HCT116 (cell line): Measurements from ENCODE around the gene UBAC2. TPM values are rescaled to one million over a fixed set of nuclear protein-coding genes. Genes with fewer than 3 reads are reported as not detected.

Source experiments
- ATAC-seq: fragments of 200-7000 bp; cut with Tn5 transposase; 2 replicates; pipeline ENCODE4 v1.9.1; 2020; ENCODE audit warnings: mild to moderate bottlenecking, moderate library complexity
- BruUV-seq: library from RNA; stranded (reverse); fragments of 400-500 nt; replicated peaks from 2 replicates; lab custom pipeline; 2021; lab: Mats Ljungman, UMichigan
- CTCF ChIA-PET: fragments of 300-600 bp; sonication (Branson Sonifier 250); formaldehyde crosslinking; loops from one replicate; lab custom pipeline; 2021; ENCODE audit warnings: antibody characterized with exemption; lab: Charles Lee
- POLR2A ChIA-PET: fragments of 300-600, 350-600 bp; sonication (Branson Sonifier 250); formaldehyde crosslinking; loops from one replicate; lab custom pipeline; 2021; ENCODE audit warnings: antibody characterized with exemption; lab: Charles Lee
- RAD21 ChIA-PET, 2 experiments: fragments of 300-600 bp; sonication (Branson Sonifier 250); formaldehyde crosslinking; loops; one replicate each; lab custom pipeline; 2023; ENCODE audit warnings: low total read pairs in 2 of 2; ENCODE audit not compliant: uncharacterized antibody in 2 of 2, unreplicated experiment in 2 of 2, low non-redundant PET in 1 of 2; lab: Charles Lee
- DNase-seq: peaks from one replicate; pipeline ENCODE4 v3.0.0-alpha.2; 2010; ENCODE audit warnings: low read depth, low spot score
- H2AFZ ChIP-seq: fragments of 200-600 bp; shearing (Covaris generic), sonication (generic); 2 replicates; pipeline ENCODE4 v1.6.1; 2017; ENCODE audit warnings: low read depth, mixed run types, mixed read lengths, antibody characterized with exemption, low read length; ENCODE audit not compliant: poor library complexity, severe bottlenecking
- H3K27ac ChIP-seq: 2 replicates; pipeline ENCODE4 v1.5.1; 2012; ENCODE audit warnings: low read depth, low read length
- H3K27me3 ChIP-seq: fragments of 200-600 bp; sonication (generic); 2 replicates; pipeline ENCODE4 v1.6.1; 2016; ENCODE audit warnings: mixed run types, low read length, mixed read lengths; ENCODE audit not compliant: insufficient read depth
- H3K36me3 ChIP-seq, 2 experiments: fragments of 200-500 bp in 1 of 2; fragments of 200-600 bp in 1 of 2; sonication (Bioruptor generic) in 1 of 2; sonication (generic) in 1 of 2; 2 replicates each; pipeline versions ENCODE4 v1.5.1 to v1.6.1; 2014 to 2016; ENCODE audit warnings: low read length in 2 of 2, inconsistent platforms in 1 of 2, mixed read lengths in 1 of 2, mixed run types in 1 of 2; ENCODE audit not compliant: insufficient read depth in 2 of 2, control insufficient read depth in 1 of 2
- H3K4me1 ChIP-seq, 2 experiments: fragments of 200-600 bp in 1 of 2; sonication (generic) in 1 of 2; 2 replicates each; pipeline versions ENCODE4 v1.5.1 to v1.6.1; 2012 to 2017; ENCODE audit warnings: low read length in 2 of 2, inconsistent platforms in 1 of 2, mild to moderate bottlenecking in 1 of 2, mixed read lengths in 1 of 2, mixed run types in 1 of 2, moderate library complexity in 1 of 2; ENCODE audit not compliant: insufficient read depth in 2 of 2, control insufficient read depth in 1 of 2
- H3K4me2 ChIP-seq: fragments of 200-600 bp; sonication (generic); 2 replicates; pipeline ENCODE4 v1.6.1; 2017; ENCODE audit warnings: mixed run types, low read length, mixed read lengths
- H3K4me3 ChIP-seq, 2 experiments: fragments of 200-600 bp in 1 of 2; sonication (generic) in 1 of 2; replicated peaks in 1 of 2; 2 replicates each; pipeline ENCODE4 v1.5.1; 2011 to 2016; ENCODE audit warnings: low read length in 2 of 2, control low read depth in 1 of 2, low read depth in 1 of 2, mild to moderate bottlenecking in 1 of 2, mixed read lengths in 1 of 2, mixed run types in 1 of 2
- H3K79me2 ChIP-seq: fragments of 200-600 bp; sonication (generic); 2 replicates; pipeline ENCODE4 v1.6.1; 2017; ENCODE audit warnings: mild to moderate bottlenecking, mixed run types, low read length, moderate library complexity, mixed read lengths; ENCODE audit not compliant: insufficient read depth
- H3K9ac ChIP-seq: fragments of 200-600 bp; sonication (generic); 2 replicates; pipeline ENCODE4 v1.6.1; 2016; ENCODE audit warnings: low read length, mixed read lengths
- H3K9me2 ChIP-seq: fragments of 200-600 bp; sonication (generic), shearing (Covaris generic); 2 replicates; pipeline ENCODE4 v1.6.1; 2017; ENCODE audit warnings: mixed run types, mild to moderate bottlenecking, moderate library complexity; ENCODE audit not compliant: insufficient read depth
- H3K9me3 ChIP-seq, 2 experiments: fragments of 200-500 bp in 1 of 2; fragments of 200-600 bp in 1 of 2; sonication (Bioruptor generic) in 1 of 2; sonication (generic) in 1 of 2; 2 replicates each; pipeline ENCODE4 v1.6.1; 2014 to 2017; ENCODE audit warnings: low read length in 2 of 2, mixed read lengths in 2 of 2, inconsistent platforms in 1 of 2, low read depth in 1 of 2, mild to moderate bottlenecking in 1 of 2, mixed run types in 1 of 2, moderate library complexity in 1 of 2; ENCODE audit not compliant: control insufficient read depth in 1 of 2, insufficient read depth in 1 of 2
- H4K20me1 ChIP-seq: fragments of 200-600 bp; sonication (generic), shearing (Covaris generic); 2 replicates; pipeline ENCODE4 v1.6.1; 2017; ENCODE audit warnings: mixed run types, mild to moderate bottlenecking, moderate library complexity; ENCODE audit not compliant: insufficient read depth
- CBX3 ChIP-seq: IDR thresholded peaks from 2 replicates; pipeline ENCODE4 v1.6.1; 2012; ENCODE audit warnings: low read depth
- CEBPB ChIP-seq: IDR thresholded peaks from 2 replicates; pipeline ENCODE4 v1.6.1; 2012; ENCODE audit warnings: low read depth
- EGR1 ChIP-seq: IDR thresholded peaks from 2 replicates; pipeline ENCODE4 v1.6.1; 2012; ENCODE audit warnings: low read depth
- ELF1 ChIP-seq: IDR thresholded peaks from 2 replicates; pipeline ENCODE4 v1.6.1; 2012; ENCODE audit warnings: low read depth, borderline replicate concordance
- EZH2 ChIP-seq: fragments of 200-600 bp; sonication (generic); IDR thresholded peaks from 2 replicates; pipeline ENCODE4 v1.6.1; 2017; ENCODE audit warnings: antibody characterized with exemption, mixed run types
- FOSL1 ChIP-seq: IDR thresholded peaks from 2 replicates; pipeline ENCODE4 v1.6.1; 2012; ENCODE audit warnings: low read depth
- POLR2A ChIP-seq: IDR thresholded peaks from 2 replicates; pipeline ENCODE4 v1.7.0; 2011; ENCODE audit warnings: borderline replicate concordance; ENCODE audit not compliant: insufficient read depth, insufficient read length; ENCODE audit errors: extremely low read depth
- POLR2AphosphoS5 ChIP-seq: IDR thresholded peaks from 2 replicates; pipeline ENCODE4 v1.6.1; 2011; ENCODE audit warnings: mild to moderate bottlenecking, low read depth, low read length, moderate library complexity
- RAD21 ChIP-seq: IDR thresholded peaks from 2 replicates; pipeline ENCODE4 v1.6.1; 2012; ENCODE audit warnings: low read depth, mild to moderate bottlenecking
- SIN3A ChIP-seq: IDR thresholded peaks from 2 replicates; pipeline ENCODE4 v1.6.1; 2012; ENCODE audit warnings: low read depth
- SRF ChIP-seq: IDR thresholded peaks from 2 replicates; pipeline ENCODE4 v1.6.1; 2012; ENCODE audit warnings: low read depth
- TCF7L2 ChIP-seq: IDR thresholded peaks from 2 replicates; pipeline ENCODE4 v1.7.0; 2011; ENCODE audit warnings: borderline replicate concordance, inconsistent platforms; ENCODE audit not compliant: insufficient read depth, insufficient read length; ENCODE audit errors: extremely low read depth
- ZNF274 ChIP-seq: fragments of 200-500 bp; sonication (Bioruptor generic); IDR thresholded peaks from 2 replicates; pipeline ENCODE4 v1.6.1; 2014; ENCODE audit warnings: mild to moderate bottlenecking, low read depth, low read length, inconsistent platforms
- intact Hi-C: fragments of 100-400 bp; cut with micrococcal nuclease; formaldehyde crosslinking; loops from 2 replicates; pipeline ENCODE4 v1.10.0; 2022
- total RNA-seq: library from RNA; stranded (reverse); gene quantifications from one replicate; pipeline ENCODE4 v1.2.1, GENCODE V29; 2021; ENCODE audit not compliant: unreplicated experiment
- TF ChIP-seq, protein P1 (sequence below): IDR thresholded peaks from 2 replicates; pipeline ENCODE4 v1.6.1; 2012
- TF ChIP-seq, protein P2 (sequence below): IDR thresholded peaks from 2 replicates; pipeline ENCODE4 v1.6.1; 2012; ENCODE audit warnings: low read depth
- TF ChIP-seq, protein P3 (sequence below), 3 experiments: fragments of 200-600 bp in 1 of 3; sonication (generic) in 1 of 3; IDR thresholded peaks in 2 of 3; conservative IDR thresholded peaks in 1 of 3; 2 replicates each; pipeline ENCODE4 v1.5.1; 2012 to 2017; ENCODE audit warnings: low read depth in 2 of 3, low read length in 2 of 3, antibody characterized with exemption in 1 of 3, borderline replicate concordance in 1 of 3, control low read depth in 1 of 3, mild to moderate bottlenecking in 1 of 3, mixed read lengths in 1 of 3, mixed run types in 1 of 3, moderate library complexity in 1 of 3; ENCODE audit not compliant: insufficient read depth in 1 of 3
- TF ChIP-seq, protein P4 (sequence below): IDR thresholded peaks from 2 replicates; pipeline ENCODE4 v1.6.1; 2012

Gene UBAC2
- total RNA-seq, 1 experiment from 2014 or later = 67.4 TPM

DNA sequence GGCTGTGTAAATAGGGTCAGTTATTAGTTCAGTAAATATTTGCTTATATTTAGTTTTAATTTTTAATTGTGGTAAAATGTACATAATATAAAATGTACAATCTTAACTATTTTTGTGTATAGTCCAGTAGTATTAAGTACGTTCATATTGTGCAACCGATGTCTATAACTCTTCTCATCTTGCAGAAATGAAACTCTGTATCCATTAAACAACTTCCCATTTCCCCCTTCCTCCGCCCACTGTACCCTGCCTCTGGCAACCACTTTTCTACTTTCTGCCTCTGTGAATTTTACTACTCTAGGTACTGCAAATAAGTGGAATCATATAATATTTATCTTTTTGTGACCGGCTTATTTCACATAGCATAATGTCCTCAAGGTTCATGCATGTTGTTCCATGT, 24.4 kb downstream of the UBAC2 start:
- Histone ChIP-seq H3K4me1 (peaks cover 11% of the 10 kb centered on the region in 2 experiments; a peak in 3 of 4 replicates), H3K9me2 (no peaks in the 10 kb centered on the region), H2AFZ (no peak overlapping the region), H3K9ac (no peak overlapping the region), H3K4me2 (no peak overlapping the region), H3K4me3 (no peak overlapping the region), H4K20me1 (peaks cover 17% of the 10 kb centered on the region; the same call in 1 of the 2 replicates), H3K9me3 (no peaks in the 10 kb centered on the region), H3K27ac (no peak overlapping the region), H3K36me3 (no peaks in the 10 kb centered on the region), H3K27me3 (no peaks in the 10 kb centered on the region), H3K79me2 (peaks cover 97% of the 10 kb centered on the region)
- BruUV-seq = no TSS peak
- ATAC-seq (no peak), DNase-seq (no peak)
- POLR2A ChIA-PET = no interaction called here
- CTCF ChIA-PET = no interaction called here
- RAD21 ChIA-PET = no interaction called here
- intact Hi-C loops = no loop called here
- no peak for TF ChIP-seq POLR2AphosphoS5
- no peak for TF ChIP-seq FOSL1
- TF ChIP-seq, protein P1, sequence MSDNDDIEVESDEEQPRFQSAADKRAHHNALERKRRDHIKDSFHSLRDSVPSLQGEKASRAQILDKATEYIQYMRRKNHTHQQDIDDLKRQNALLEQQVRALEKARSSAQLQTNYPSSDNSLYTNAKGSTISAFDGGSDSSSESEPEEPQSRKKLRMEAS = no peak
- TF ChIP-seq CBX3 = no peak
- TF ChIP-seq ELF1 = no peak
- TF ChIP-seq, protein P2, sequence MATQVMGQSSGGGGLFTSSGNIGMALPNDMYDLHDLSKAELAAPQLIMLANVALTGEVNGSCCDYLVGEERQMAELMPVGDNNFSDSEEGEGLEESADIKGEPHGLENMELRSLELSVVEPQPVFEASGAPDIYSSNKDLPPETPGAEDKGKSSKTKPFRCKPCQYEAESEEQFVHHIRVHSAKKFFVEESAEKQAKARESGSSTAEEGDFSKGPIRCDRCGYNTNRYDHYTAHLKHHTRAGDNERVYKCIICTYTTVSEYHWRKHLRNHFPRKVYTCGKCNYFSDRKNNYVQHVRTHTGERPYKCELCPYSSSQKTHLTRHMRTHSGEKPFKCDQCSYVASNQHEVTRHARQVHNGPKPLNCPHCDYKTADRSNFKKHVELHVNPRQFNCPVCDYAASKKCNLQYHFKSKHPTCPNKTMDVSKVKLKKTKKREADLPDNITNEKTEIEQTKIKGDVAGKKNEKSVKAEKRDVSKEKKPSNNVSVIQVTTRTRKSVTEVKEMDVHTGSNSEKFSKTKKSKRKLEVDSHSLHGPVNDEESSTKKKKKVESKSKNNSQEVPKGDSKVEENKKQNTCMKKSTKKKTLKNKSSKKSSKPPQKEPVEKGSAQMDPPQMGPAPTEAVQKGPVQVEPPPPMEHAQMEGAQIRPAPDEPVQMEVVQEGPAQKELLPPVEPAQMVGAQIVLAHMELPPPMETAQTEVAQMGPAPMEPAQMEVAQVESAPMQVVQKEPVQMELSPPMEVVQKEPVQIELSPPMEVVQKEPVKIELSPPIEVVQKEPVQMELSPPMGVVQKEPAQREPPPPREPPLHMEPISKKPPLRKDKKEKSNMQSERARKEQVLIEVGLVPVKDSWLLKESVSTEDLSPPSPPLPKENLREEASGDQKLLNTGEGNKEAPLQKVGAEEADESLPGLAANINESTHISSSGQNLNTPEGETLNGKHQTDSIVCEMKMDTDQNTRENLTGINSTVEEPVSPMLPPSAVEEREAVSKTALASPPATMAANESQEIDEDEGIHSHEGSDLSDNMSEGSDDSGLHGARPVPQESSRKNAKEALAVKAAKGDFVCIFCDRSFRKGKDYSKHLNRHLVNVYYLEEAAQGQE = no peak
- TF ChIP-seq EGR1 = no peak
- TF ChIP-seq, protein P3, sequence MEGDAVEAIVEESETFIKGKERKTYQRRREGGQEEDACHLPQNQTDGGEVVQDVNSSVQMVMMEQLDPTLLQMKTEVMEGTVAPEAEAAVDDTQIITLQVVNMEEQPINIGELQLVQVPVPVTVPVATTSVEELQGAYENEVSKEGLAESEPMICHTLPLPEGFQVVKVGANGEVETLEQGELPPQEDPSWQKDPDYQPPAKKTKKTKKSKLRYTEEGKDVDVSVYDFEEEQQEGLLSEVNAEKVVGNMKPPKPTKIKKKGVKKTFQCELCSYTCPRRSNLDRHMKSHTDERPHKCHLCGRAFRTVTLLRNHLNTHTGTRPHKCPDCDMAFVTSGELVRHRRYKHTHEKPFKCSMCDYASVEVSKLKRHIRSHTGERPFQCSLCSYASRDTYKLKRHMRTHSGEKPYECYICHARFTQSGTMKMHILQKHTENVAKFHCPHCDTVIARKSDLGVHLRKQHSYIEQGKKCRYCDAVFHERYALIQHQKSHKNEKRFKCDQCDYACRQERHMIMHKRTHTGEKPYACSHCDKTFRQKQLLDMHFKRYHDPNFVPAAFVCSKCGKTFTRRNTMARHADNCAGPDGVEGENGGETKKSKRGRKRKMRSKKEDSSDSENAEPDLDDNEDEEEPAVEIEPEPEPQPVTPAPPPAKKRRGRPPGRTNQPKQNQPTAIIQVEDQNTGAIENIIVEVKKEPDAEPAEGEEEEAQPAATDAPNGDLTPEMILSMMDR (IDR thresholded peaks at IDR 0.05 in 2 of 3, conservative IDR thresholded peaks at IDR 0.05 in 1 of 3; ENCODE audit: borderline replicate concordance in 1 of 3, insufficient read depth in 1 of 3, low read depth in 2 of 3, low read length in 2 of 3) = no peak
- TF ChIP-seq, protein P4, sequence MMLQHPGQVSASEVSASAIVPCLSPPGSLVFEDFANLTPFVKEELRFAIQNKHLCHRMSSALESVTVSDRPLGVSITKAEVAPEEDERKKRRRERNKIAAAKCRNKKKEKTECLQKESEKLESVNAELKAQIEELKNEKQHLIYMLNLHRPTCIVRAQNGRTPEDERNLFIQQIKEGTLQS = no peak
- TF ChIP-seq ZNF274 = no peak
- no peak for TF ChIP-seq SIN3A
- TF ChIP-seq CEBPB = no peak
- no peak for TF ChIP-seq RAD21
- no peak for TF ChIP-seq SRF
- TF ChIP-seq EZH2 = no peak
- no peak for TF ChIP-seq POLR2A
- TF ChIP-seq TCF7L2 = no peak
